ENCODE data around the gene WDR90.

WDR90 gene

GRCh38 chr16:640614-641013, 8.6 kb upstream of the WDR90 start:
- DNase-seq, result no peak

GRCh38 chr16:641326-642188, 7.6 kb upstream of the WDR90 start, which contains the start of gene MCRIP2:
MCRIP2 (plus strand) TSS chr16:641828; CDS start chr16:641992, 164 bp downstream.
- peak; percentile 61 for DNase-seq

- DNase-seq, result no peak
Observed at GRCh38 chr16:642189-643049, 6.7 kb upstream of the WDR90 start.

- DNase-seq, result no peak
Observed at GRCh38 chr16:643050-643368, 6.2 kb upstream of the WDR90 start.

GRCh38 chr16:644556-644955, 4.6 kb upstream of the WDR90 start:
- DNase-seq, result no peak

- DNase-seq, result no peak
Observed at GRCh38 chr16:645852-646678, 3.1 kb upstream of the WDR90 start.

- DNase-seq, result no peak
Observed at GRCh38 chr16:646679-647172, 2.4 kb upstream of the WDR90 start.

- no peak for DNase-seq
Observed at GRCh38 chr16:647173-647902, 1.8 kb upstream of the WDR90 start.

- peak; percentile 17 for DNase-seq
Observed at GRCh38 chr16:648071-648780, 939 bp upstream of the WDR90 start.

GRCh38 chr16:649631-650030, 466 bp downstream of the WDR90 start:
- no peak for DNase-seq

GRCh38 chr16:651844-652243, 2.7 kb downstream of the WDR90 start:
- no peak for DNase-seq

- DNase-seq, result no peak
Observed at GRCh38 chr16:652454-653305, 3.5 kb downstream of the WDR90 start.

GRCh38 chr16:654034-654433, 4.9 kb downstream of the WDR90 start:
- no peak for DNase-seq

GRCh38 chr16:657487-657886, 8.3 kb downstream of the WDR90 start:
- DNase-seq, result no peak

GRCh38 chr16:658679-659571, 9.8 kb downstream of the WDR90 start:
- no peak for DNase-seq

GRCh38 chr16:659618-660017, 10.5 kb downstream of the WDR90 start:
- no peak for DNase-seq

- DNase-seq, result no peak
Observed at GRCh38 chr16:660132-660458, 10.9 kb downstream of the WDR90 start.

- peak; percentile 65 for DNase-seq
Observed at GRCh38 chr16:660459-661183, 11.5 kb downstream of the WDR90 start.
